HG03280 (cell line): ENCODE results near the gene ERC2.

Experiments used
- ATAC-seq: cut with Tn5 transposase; IDR thresholded peaks from one replicate; pipeline ENCODE4 v1.9.1; 2021; ENCODE audit warnings: mild to moderate bottlenecking, moderate library complexity; ENCODE audit not compliant: unreplicated experiment

The ERC2 gene

DNA sequence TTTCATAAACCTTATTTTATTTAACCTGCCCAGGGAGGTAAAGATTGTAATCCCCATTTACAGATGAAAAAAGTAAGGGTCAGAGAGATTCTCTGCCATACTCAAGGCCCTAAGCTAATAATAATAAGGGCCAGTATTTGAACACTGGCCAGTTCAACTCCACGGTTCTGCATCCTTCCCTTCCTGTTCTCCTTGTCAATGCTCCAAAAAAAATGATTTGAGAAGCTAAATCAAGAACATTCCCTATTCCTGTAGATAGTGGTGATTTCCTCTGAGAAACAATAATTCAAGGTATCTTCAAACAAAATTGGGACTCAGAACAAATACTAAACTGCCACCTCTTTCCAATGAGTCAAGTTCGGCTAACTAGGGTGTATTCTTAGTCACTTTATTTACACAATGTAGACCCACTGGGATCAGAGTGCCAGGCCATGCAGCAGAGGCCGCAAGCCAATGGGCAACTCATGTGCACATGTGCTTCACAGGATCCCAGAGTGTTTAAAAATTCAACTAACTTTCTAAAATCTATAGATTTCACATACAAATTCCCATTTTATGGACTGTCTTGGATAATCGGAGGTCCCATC lies 521.6 kb downstream of the ERC2 start:
- no peak for ATAC-seq

DNA sequence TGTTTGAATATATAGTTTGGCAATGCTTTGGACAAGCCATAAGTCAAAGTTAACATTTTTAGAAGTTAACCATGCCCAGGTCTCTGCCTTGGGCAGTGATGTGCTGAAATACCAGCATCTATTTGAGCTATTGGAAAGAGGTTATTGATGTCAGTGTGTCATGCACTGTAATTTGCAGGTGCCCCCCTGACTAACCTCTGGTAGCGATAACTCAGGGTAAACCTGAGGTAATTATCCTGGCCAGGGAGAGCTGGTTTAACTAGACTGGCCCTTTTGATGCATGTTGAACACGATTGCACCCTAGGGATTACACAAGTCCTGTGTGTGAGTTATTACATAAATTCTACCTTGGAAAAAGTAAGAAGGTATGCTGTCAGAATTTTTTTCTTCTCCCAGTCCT lies 525.4 kb downstream of the ERC2 start:
- ATAC-seq: no peak

DNA sequence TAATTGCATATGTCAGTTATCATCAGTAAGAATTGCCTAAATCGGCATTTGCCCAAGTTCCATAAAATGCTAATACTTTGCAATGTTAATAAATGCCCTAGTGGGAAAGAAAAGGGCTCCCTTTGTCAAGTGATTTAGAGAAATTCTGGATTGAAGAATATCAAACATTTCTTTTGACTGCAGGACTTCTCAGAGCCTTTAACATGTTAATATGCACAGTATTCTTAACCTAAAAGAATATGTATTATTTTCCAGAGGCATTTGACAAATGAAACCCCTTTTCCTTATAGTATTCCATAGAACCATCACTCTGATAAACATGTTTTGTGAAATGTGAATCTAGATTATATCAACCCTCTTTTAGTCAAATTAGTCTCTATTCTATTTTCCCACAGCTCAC lies 529.0 kb downstream of the ERC2 start:
- no peak for ATAC-seq

DNA sequence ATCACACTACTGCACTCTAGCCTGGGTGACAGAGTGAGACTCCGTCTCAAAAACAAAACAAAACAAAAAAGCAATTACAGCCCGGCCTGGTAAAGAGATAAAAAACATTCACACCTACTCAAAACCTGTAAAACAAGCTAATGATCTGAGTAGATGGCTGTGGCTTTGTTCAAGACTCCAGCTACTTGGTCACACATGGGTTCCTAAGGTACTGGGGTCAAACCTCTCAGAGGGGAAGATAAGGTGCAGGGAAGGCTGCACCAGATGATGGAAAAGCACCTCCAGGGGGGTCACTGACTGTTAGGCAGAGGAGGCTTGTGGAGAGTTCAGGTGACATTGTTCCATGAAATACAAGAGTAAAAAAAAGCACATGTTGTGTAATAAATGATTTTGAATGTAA lies 531.0 kb downstream of the ERC2 start:
- no peak for ATAC-seq

DNA sequence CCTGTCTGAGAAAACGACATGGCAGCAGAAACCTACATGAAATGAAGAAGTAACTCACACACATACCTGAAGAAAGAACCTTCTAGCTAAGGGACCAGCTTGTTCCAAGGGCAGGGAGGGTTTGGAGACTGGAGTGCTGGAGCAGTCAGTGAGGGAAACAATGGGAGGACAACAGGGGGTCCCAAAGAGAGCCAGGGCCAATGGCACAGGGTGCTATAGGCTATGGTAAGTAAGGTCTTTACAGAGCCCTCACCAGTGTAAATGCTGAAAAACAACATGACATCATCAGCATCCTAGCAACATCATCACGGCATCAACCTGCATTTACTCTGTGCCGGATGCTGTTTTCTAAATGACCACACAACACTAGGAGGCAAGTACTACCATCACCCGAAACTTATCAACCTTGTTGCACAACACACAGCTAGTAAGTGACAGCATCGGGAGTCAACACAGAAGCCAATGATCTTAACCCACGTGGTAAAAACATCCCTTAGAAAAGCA lies 531.7 kb downstream of the ERC2 start:
- ATAC-seq: no peak

DNA sequence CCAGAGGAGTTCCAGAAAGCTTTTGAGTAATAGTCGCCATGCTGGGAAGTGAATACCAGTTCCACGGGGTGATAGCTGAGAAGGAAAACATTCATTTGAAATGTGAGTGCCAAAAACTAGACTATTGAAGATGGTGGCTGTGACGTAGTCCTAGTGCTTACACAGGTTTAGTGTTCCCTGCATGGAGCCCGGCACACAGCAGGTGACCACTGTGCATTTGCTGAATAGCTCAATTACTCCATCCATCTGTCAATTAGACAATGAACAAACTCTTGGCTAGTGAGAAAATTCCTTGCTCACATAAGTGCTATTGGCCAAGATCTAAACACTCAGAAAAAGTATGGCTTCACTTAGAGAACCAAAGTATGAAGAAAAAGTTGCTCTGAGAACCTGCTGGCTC lies 533.0 kb downstream of the ERC2 start:
- ATAC-seq: no peak

DNA sequence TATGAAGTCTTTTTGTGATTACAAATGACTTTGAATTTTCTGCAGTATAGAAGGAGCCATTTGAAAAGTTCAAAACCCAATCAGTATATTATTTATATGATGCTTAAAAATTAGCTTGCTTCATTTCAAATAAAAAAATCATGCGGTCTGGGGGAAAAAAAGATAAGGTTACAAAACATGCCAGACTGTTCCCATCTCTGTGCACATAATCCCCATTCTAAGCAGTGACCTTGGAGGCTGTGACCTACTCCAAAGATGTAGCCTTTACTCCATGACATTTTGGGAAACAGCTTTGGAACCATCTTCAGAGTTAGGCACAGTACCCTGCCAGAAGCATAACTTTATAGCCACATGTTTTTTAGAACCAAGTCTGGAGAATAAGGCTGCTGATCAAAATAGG lies 533.5 kb downstream of the ERC2 start:
- ATAC-seq: no peak

DNA sequence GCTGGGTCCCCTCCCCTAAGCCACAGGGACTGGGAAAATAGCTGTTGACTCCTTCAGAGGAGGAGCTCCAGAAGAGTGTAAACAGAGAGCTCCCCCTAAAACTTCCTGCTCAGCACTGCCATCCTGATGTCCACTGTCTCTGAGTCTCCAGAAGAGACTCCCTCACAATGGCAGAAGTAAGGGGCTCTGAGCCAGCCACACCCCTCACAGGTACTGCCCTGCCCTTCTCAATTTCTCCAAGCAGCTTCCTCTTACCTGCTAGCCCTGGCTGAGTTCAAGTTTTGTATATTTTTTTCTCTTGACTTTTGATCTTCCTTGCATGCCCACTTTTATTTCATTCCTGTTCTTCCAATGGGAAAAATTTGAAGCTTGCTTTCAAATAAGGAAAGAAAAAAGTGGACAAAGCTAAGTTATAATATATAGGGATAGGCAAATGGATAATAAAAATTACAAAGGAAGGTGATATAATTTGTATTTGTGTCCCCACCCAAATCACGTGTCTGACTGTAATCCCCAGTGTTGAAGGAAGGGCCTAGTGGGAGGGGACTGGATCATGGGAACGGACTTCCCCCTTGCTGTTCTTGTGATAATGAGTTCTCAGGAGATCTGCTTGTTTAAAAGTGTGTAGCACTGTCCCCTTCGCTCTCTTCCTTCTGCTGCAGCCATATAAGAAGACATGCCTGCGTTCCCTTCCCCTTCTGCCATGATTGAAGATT lies 539.0 kb downstream of the ERC2 start:
- ATAC-seq: no peak

DNA sequence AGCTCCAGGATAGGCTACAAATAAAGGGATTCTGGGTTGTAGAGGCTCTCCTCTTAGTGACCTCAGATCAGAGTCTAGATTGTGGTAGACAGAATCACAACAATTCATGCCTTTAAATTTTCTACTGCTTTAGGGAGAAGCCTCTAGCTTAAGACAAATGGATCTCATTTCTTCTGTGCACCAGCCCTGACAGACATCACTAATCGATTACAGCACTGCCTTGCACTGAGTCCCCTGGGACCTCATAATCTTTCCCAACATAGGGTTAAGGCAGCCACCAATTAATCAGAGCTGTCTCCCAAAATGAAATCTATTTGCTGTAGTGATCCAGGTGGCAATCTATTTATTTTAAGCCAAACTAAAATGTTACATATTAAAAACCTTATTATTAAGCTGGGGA lies 544.6 kb downstream of the ERC2 start:
- no peak for ATAC-seq

DNA sequence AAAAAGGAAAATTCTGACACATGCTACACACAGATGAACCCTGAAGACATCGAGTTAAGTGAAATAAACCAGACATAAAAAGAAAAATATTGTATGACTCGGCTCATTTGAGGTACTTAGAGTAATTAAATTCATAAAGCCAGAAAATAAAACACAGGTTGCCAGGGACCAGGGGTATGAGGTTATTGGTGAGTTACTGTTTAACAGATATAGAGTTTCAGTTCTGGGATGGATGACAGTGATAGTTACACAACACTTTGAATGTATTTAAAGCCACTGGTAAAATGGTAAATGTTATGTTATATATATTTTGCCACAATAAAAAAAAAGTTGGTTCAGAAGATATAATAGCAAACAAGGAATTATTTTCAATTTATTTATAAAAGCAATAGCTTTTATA lies 545.1 kb downstream of the ERC2 start:
- no peak for ATAC-seq

DNA sequence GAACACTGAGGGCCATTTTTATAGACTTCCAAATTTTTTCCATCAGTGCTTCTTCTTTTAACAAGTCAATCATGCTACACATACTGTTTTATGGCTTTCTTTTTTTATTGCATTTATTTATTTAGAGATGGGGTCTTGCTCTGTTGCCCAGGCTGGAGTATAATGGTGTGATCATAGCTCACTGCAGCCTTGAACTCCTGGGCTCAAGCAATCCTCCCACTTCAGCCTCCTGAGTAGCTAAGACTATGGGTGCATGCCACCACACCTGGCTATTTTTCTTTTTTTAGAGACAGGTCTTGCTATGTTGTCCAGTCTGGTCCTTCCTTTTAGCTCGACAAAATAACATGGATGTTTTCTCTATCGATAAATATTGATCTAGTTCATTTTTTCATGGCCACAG lies 555.4 kb downstream of the ERC2 start:
- no peak for ATAC-seq

DNA sequence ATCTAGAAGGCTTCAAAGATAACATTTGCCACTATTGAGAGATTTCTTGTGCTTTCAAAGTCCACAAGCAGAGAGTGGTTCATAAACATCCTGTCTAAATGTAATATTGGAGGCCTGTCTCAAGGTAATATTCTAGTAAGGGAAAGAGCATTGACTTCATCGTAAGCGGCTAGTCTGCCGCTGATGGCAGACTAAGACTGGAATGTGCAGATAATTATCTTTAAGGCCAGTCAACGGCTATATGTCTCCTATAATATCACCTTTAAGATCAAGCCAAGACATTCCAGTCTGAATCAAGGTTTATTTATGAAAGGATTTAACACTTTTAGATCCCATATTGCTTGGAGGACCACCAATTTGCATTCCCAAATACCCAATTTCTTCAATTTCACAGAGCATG lies 557.0 kb downstream of the ERC2 start:
- no peak for ATAC-seq

DNA sequence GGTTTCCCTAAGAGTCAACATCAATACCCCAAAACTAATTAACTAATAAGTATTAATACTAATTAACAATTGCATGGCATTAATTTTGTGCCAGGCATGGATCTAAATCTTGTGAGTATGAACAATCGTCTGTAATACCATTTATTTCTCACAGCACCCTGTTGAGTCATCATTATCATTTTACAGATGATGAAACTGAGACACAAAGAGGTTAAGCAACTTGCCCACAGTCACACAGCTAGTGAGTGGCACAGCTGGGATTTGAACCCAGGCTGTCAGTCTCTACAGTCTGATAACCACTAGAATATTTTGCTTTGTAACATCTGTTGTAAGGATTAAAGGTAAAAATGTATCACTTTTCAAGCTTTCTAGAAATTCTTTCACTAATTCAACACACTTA lies 557.7 kb downstream of the ERC2 start:
- ATAC-seq: no peak

DNA sequence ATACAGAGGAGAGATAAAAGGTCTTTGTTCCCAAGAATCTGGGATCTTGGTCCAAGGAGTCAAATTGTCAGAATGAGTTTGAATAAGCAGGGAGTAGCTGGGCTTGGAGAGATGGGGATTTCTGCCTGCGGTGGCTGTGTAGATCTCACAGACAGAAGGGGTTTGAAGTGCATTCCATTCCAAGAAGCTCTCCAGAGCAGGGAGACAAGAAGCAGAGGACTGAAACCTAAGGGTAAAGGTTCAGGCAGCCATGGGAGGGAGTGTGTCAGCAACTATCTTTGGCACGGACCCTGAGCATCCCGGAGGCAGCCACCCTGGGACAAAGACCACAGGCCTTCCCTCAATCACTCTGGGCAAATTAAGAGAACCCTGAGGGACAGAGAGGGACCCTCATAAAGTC lies 558.9 kb downstream of the ERC2 start:
- ATAC-seq: no peak

DNA sequence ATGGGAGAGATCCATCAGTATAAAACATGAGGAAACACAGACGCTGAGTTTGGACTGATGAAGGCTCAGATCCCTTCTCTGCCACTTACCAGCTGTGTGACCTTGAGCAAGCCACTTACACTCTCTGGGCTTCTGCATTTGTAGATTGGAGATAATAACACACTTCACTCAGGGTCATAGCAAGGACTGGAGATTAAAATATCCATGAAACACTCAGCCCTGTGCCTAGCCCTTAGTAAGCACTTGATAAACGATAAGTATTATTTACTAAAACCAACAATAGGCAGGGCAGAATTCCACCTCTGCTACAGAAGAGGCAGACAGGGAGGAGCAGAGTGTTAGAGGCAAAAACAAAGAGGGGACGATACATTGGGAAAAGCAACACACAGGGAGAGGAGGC lies 560.7 kb downstream of the ERC2 start:
- no peak for ATAC-seq

DNA sequence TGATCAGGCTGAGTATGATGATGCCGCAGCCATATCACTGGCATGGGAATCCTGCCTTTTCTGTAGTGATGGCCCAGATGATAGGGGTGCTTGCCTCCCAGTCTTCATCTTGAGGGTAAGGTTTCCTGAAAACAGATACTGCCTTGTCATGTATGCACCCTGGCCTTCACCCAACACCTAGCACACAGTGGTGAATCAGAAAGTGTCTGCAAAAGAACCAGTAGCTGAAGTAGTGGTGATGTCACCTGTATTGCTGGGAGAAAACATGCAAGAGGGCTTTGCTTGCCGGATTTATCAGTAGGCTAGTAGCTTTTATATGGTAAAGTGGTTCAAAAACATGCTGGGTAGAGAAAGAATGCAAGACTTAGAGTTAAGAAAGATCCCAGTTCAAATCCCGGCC lies 561.4 kb downstream of the ERC2 start:
- ATAC-seq: no peak

DNA sequence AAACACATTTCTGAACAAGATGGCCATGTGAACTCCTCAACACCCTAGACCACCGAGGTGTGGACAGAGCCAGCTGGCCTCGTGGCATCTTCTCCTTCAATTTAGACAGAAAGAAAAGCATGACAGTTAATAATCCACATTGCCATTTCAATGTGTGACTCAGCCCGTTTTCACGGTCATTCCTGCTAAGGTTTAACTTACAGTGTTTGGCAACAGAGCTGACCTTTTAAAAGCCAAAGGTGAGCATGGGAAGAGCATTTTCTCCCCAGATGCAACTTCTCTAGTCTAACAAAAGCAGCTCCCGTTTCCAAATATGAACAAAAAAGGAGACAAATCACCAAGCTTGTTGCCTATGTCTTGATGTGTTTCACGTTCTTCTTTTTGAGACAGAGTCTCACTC lies 563.6 kb downstream of the ERC2 start:
- no peak for ATAC-seq

DNA sequence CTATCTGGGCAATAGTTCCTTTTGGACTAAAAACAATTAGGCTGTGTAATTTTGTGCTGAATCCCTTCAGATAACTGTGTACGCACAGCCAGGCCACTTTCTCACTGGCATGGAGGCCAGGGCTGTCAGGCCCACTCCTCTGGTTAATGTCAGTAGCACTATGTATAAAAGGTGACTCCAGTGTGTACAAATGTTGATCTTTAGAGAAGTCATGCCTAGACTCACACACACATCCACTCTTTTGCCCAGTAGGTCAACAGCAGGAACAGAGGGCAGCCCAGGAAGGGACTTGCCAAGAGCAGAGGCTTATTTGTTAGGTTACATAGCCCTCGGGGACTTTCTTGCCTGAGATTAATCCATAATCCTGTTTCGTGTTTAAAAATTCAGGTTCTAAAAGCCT lies 564.6 kb downstream of the ERC2 start:
- no peak for ATAC-seq

DNA sequence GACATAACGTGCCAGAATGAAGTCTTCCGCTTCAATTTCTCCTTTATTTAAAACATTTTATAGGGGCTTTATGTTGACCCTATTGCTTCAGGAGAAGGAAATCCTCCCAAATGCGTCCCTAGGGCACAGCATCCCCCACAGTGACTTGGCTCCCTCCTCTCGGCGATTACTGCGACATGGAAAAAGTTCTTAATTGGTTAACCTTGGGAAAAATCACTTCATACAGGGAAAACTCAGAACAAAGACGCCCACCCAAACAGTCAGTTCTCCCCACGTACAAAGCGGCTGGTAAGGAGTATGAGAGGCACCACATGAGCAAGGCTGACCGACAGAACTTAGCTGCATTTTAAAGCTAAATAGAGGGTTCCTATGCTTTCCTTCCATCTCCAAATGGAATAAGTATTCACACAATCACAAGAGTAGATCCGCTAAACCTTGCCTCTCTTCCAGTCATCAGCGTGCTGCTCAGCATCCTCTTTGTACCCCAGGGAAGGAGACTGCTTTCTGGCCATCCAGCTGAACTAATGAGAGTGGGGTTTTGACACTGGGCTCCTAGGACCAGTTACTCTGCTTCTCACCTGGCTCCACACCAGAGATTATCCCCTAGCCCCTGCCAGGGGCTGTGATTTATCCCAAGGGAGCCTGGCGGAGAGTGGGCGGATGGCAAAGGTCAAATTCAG lies 565.9 kb downstream of the ERC2 start:
- no peak for ATAC-seq

DNA sequence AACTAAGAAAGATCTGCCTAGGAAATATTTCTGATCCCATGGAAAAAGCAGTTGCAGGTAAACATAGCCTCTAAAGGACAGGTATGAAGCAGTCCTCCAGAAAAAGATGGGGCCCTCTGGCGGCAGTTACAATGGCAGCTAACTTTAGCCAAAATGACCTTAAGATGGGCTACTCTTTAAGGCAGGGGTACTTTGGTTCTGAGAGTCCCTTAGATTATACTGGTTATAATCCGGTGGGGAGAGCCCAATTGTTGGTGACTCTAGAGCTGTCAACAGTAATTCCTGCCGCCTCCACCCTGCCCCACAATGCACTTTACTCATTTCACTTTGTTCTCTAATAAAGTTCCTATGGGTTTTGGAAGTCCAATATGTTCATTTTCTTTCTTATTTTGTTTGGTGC lies 568.4 kb downstream of the ERC2 start:
- no peak for ATAC-seq

DNA sequence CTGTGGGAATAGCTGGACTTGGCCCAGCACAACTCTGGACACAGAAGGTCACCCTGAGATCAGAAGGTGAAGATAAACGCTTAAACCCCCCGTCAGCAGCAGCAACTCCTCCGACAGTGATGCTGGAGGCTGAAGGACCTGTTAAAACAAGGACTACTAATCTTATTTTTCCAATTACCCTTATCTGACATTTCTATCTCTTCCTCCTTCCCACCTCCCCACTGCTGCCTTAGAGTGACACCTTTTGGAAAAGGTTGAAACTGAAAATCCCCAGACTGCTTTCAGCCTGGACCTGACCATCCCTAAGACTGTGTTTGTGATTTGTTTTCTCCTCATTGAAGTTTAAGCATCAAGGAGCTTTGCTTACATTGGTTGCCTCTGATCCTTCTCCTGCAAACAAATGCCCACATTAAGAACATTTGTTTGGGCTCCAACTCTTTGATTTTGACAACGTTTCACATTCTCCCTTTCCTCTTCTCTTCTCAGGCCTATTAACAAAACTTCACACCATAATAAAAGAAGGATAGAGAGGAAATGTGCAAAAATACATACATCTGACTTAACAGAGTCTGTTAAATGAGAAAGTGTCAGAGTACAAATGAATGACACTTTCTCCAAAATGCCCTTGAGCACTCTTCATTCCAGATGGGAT lies 570.6 kb downstream of the ERC2 start:
- no peak for ATAC-seq
